Calu3 (cell line): Measurements from ENCODE around the gene BTN1A1. TPM values are rescaled to one million over a fixed set of nuclear protein-coding genes. Genes with fewer than 3 reads are reported as not detected.

Experiments
- BruUV-seq: library from RNA; stranded (reverse); fragments of 400-500 nt; replicated peaks from 2 replicates; lab custom pipeline; 2021; lab: Mats Ljungman, UMichigan
- CTCF ChIA-PET: fragments of 300-600 bp; sonication (Branson Sonifier 250); formaldehyde crosslinking; loops from one replicate; lab custom pipeline; 2022; ENCODE audit warnings: antibody characterized with exemption; lab: Charles Lee
- DNase-seq: peaks from one replicate; pipeline ENCODE4 v3.0.0; 2022
- H3K27ac Mint-ChIP-seq: one replicate; pipeline ENCODE4 v1.8.0; 2022; ENCODE audit warnings: mixed read lengths; ENCODE audit not compliant: unreplicated experiment
- H3K27me3 Mint-ChIP-seq: one replicate; pipeline ENCODE4 v1.8.0; 2022; ENCODE audit warnings: mixed read lengths; ENCODE audit not compliant: unreplicated experiment
- H3K36me3 Mint-ChIP-seq: one replicate; pipeline ENCODE4 v1.8.0; 2022; ENCODE audit warnings: mild to moderate bottlenecking, moderate library complexity, mixed read lengths; ENCODE audit not compliant: insufficient read depth, unreplicated experiment
- H3K4me1 Mint-ChIP-seq: one replicate; pipeline ENCODE4 v1.8.0; 2022; ENCODE audit warnings: mild to moderate bottlenecking, low read depth, mixed read lengths; ENCODE audit not compliant: unreplicated experiment
- H3K4me3 Mint-ChIP-seq: one replicate; pipeline ENCODE4 v1.8.0; 2022; ENCODE audit warnings: mild to moderate bottlenecking, low read depth, moderate library complexity, mixed read lengths; ENCODE audit not compliant: unreplicated experiment
- H3K9me3 Mint-ChIP-seq: one replicate; pipeline ENCODE4 v1.8.0; 2022; ENCODE audit warnings: low read depth, mixed read lengths; ENCODE audit not compliant: unreplicated experiment
- CTCF ChIP-seq: fragments of 200-600 bp; IDR thresholded peaks from one replicate; pipeline ENCODE4 v1.8.0; 2022; ENCODE audit warnings: antibody characterized with exemption; ENCODE audit not compliant: unreplicated experiment
- intact Hi-C: fragments of 100-400 bp; cut with micrococcal nuclease; formaldehyde crosslinking; loops from one replicate; pipeline ENCODE4 v1.10.0; 2022; ENCODE audit not compliant: unreplicated experiment
- total RNA-seq: library from RNA; stranded (reverse); gene quantifications from 2 replicates; pipeline ENCODE4 v1.2.3, GENCODE V29; 2022

The BTN1A1 gene
- total RNA-seq, 1 experiment from 2014 or later = not detected

GRCh38 chr6:26470643-26471042 is 29.5 kb upstream of the BTN1A1 start:
- Mint-ChIP-seq H3K36me3 (peaks cover 18% of the 10 kb centered on the region), H3K27me3 (no peaks in the 10 kb centered on the region)
- no peak for TF ChIP-seq CTCF

GRCh38 chr6:26471970-26472369 is 28.1 kb upstream of the BTN1A1 start:
- H3K27ac Mint-ChIP-seq = no peak overlapping the region
- H3K27me3 Mint-ChIP-seq = no peaks in the 10 kb centered on the region
- DNase-seq = no peak
- BruUV-seq = no TSS peak
- peaks cover 25% of the 10 kb centered on the region for H3K4me1 Mint-ChIP-seq
- H3K4me3 Mint-ChIP-seq = no peak overlapping the region
- intact Hi-C loops = no loop called here
- TF ChIP-seq CTCF = no peak
- H3K36me3 Mint-ChIP-seq = peaks cover 16% of the 10 kb centered on the region
- CTCF ChIA-PET = no interaction called here
- H3K9me3 Mint-ChIP-seq = peaks cover 5% of the 10 kb centered on the region

More at GRCh38 chr6:26470643-26471042, 29.5 kb upstream of the BTN1A1 start:
- DNase-seq = no peak
- no peak overlapping the region for H3K4me3 Mint-ChIP-seq
- BruUV-seq = no TSS peak
- CTCF ChIA-PET = no interaction called here
- H3K27ac Mint-ChIP-seq = no peak overlapping the region
- H3K9me3 Mint-ChIP-seq = peaks cover 5% of the 10 kb centered on the region
- intact Hi-C loops = no loop called here
- H3K4me1 Mint-ChIP-seq = peaks cover 18% of the 10 kb centered on the region

GRCh38 chr6:26472549-26473290 is 27.4 kb upstream of the BTN1A1 start:
- peaks cover 16% of the 10 kb centered on the region for H3K36me3 Mint-ChIP-seq
- no TSS peak for BruUV-seq
- intact Hi-C loops = no loop called here
- peak overlapping the region; percentile 94 for H3K27ac Mint-ChIP-seq
- no peaks in the 10 kb centered on the region for H3K27me3 Mint-ChIP-seq
- TF ChIP-seq CTCF = no peak
- CTCF ChIA-PET = no interaction called here
- H3K4me1 Mint-ChIP-seq = peaks cover 25% of the 10 kb centered on the region
- H3K9me3 Mint-ChIP-seq = peaks cover 5% of the 10 kb centered on the region
- H3K4me3 Mint-ChIP-seq = no peak overlapping the region
- DNase-seq = no peak

GRCh38 chr6:26473429-26473757 is 26.7 kb upstream of the BTN1A1 start:
- peak overlapping the region; percentile 73 for H3K4me3 Mint-ChIP-seq
- TF ChIP-seq CTCF = no peak
- H3K36me3 Mint-ChIP-seq = peaks cover 16% of the 10 kb centered on the region
- intact Hi-C loops = no loop called here
- CTCF ChIA-PET = interaction anchor here (1.0 to 1.4 kb wide), 4 partner anchors 48 to 132 kb away, joined by 3 to 5 read pairs (median 3); partner anchors contain the start of gene HMGN4
- peak overlapping the region; percentile 94 for H3K27ac Mint-ChIP-seq
- no peaks in the 10 kb centered on the region for H3K27me3 Mint-ChIP-seq
- H3K9me3 Mint-ChIP-seq = peaks cover 5% of the 10 kb centered on the region
- DNase-seq = no peak
- H3K4me1 Mint-ChIP-seq = peaks cover 25% of the 10 kb centered on the region
- BruUV-seq = no TSS peak
